Parathyroid adenoma (tissue), 2 donors: ENCODE results near the gene TMEM63A.

ENCODE experiments used
- H2AFZ ChIP-seq: fragments of 300-600 bp; sonication (generic); one replicate; pipeline ENCODE4 v1.7.0; 2017; ENCODE audit warnings: antibody characterized with exemption, mild to moderate bottlenecking
- H3K27ac ChIP-seq: fragments of 300-600 bp; sonication (generic); one replicate; pipeline ENCODE4 v1.7.0; 2017
- H3K27me3 ChIP-seq: fragments of 300-600 bp; sonication (generic); one replicate; pipeline ENCODE4 v1.7.0; 2017; ENCODE audit warnings: low read length; ENCODE audit not compliant: control insufficient read depth, insufficient read depth
- H3K36me3 ChIP-seq: fragments of 300-600 bp; sonication (generic); one replicate; pipeline ENCODE4 v1.7.0; 2017; ENCODE audit warnings: low read length; ENCODE audit not compliant: control insufficient read depth, insufficient read depth
- H3K4me1 ChIP-seq: fragments of 300-600 bp; sonication (generic); one replicate; pipeline ENCODE4 v1.7.0; 2017; ENCODE audit warnings: control low read depth
- H3K4me2 ChIP-seq: fragments of 300-600 bp; sonication (generic); one replicate; pipeline ENCODE4 v1.7.0; 2017; ENCODE audit warnings: low read length
- H3K4me3 ChIP-seq: fragments of 300-600 bp; sonication (generic); one replicate; pipeline ENCODE4 v1.7.0; 2017; ENCODE audit warnings: low read depth, low read length
- H3K79me2 ChIP-seq: fragments of 300-600 bp; sonication (generic); one replicate; pipeline ENCODE4 v1.7.0; 2017; ENCODE audit warnings: control low read depth
- H3K9ac ChIP-seq: fragments of 300-600 bp; sonication (generic); one replicate; pipeline ENCODE4 v1.7.0; 2017; ENCODE audit warnings: mild to moderate bottlenecking
- H3K9me3 ChIP-seq: fragments of 300-600 bp; sonication (generic); one replicate; pipeline ENCODE4 v1.7.0; 2017; ENCODE audit warnings: low read length; ENCODE audit not compliant: control insufficient read depth
- CTCF ChIP-seq: fragments of 300-600 bp; sonication (generic); IDR thresholded peaks from one replicate; pipeline ENCODE4 v1.7.0; 2017; ENCODE audit warnings: antibody characterized with exemption, mild to moderate bottlenecking
- donor health status: primary hyperparathyroidism.

Gene TMEM63A

GRCh38 chr1:225845097-225845496, 37.1 kb downstream of the TMEM63A start:
- no peak overlapping the region for H3K27ac ChIP-seq
- no peaks in the 10 kb centered on the region for H3K79me2 ChIP-seq
- H3K4me3 ChIP-seq = no peak overlapping the region
- no peak overlapping the region for H3K4me2 ChIP-seq
- no peaks in the 10 kb centered on the region for H3K4me1 ChIP-seq
- no peak overlapping the region for H3K9ac ChIP-seq
- H3K9me3 ChIP-seq = no peaks in the 10 kb centered on the region
- no peaks in the 10 kb centered on the region for H3K27me3 ChIP-seq
- no peaks in the 10 kb centered on the region for H3K36me3 ChIP-seq
- no peak overlapping the region for H2AFZ ChIP-seq
- no peak for TF ChIP-seq CTCF

GRCh38 chr1:225844236-225845061, 37.7 kb downstream of the TMEM63A start:
- no peak overlapping the region for H3K9ac ChIP-seq
- H2AFZ ChIP-seq = no peak overlapping the region
- H3K4me2 ChIP-seq = no peak overlapping the region
- no peaks in the 10 kb centered on the region for H3K27me3 ChIP-seq
- H3K4me1 ChIP-seq = no peaks in the 10 kb centered on the region
- no peak overlapping the region for H3K27ac ChIP-seq
- no peaks in the 10 kb centered on the region for H3K79me2 ChIP-seq
- no peaks in the 10 kb centered on the region for H3K9me3 ChIP-seq
- no peak for TF ChIP-seq CTCF
- no peaks in the 10 kb centered on the region for H3K36me3 ChIP-seq
- H3K4me3 ChIP-seq = no peak overlapping the region

GRCh38 chr1:225843426-225843795, 38.8 kb downstream of the TMEM63A start:
- Histone ChIP-seq H3K27me3 (no peaks in the 10 kb centered on the region), H2AFZ (no peak overlapping the region), H3K4me3 (no peak overlapping the region), H3K9me3 (no peaks in the 10 kb centered on the region), H3K27ac (no peak overlapping the region), H3K36me3 (no peaks in the 10 kb centered on the region), H3K4me1 (no peaks in the 10 kb centered on the region), H3K9ac (no peak overlapping the region), H3K4me2 (no peak overlapping the region), H3K79me2 (no peaks in the 10 kb centered on the region)
- no peak for TF ChIP-seq CTCF

- H2AFZ ChIP-seq = no peak overlapping the region
- no peaks in the 10 kb centered on the region for H3K36me3 ChIP-seq
- no peak overlapping the region for H3K27ac ChIP-seq
- H3K4me1 ChIP-seq = no peaks in the 10 kb centered on the region
- H3K9ac ChIP-seq = no peak overlapping the region
- no peak overlapping the region for H3K4me3 ChIP-seq
- no peak overlapping the region for H3K4me2 ChIP-seq
- no peaks in the 10 kb centered on the region for H3K79me2 ChIP-seq
- H3K27me3 ChIP-seq = no peaks in the 10 kb centered on the region
- H3K9me3 ChIP-seq = no peaks in the 10 kb centered on the region
- no peak for TF ChIP-seq CTCF
Observed at GRCh38 chr1:225842788-225843425, 39.3 kb downstream of the TMEM63A start.

GRCh38 chr1:225842074-225842473, 40.1 kb downstream of the TMEM63A start:
- no peak overlapping the region for H3K4me3 ChIP-seq
- no peaks in the 10 kb centered on the region for H3K27me3 ChIP-seq
- TF ChIP-seq CTCF = no peak
- no peak overlapping the region for H3K27ac ChIP-seq
- H3K4me1 ChIP-seq = no peaks in the 10 kb centered on the region
- no peak overlapping the region for H3K9ac ChIP-seq
- no peak overlapping the region for H3K4me2 ChIP-seq
- no peaks in the 10 kb centered on the region for H3K9me3 ChIP-seq
- H2AFZ ChIP-seq = no peak overlapping the region
- no peaks in the 10 kb centered on the region for H3K36me3 ChIP-seq
- no peaks in the 10 kb centered on the region for H3K79me2 ChIP-seq
